ENCODE measurements around the gene DPP3. TPM values are rescaled to one million over a fixed set of nuclear protein-coding genes. Genes with fewer than 3 reads are reported as not detected.
"Not testable (repeated sequence)": the region's sequence is repeated elsewhere in the genome, so short reads cannot be mapped to it uniquely, and the experiment has no call there.

DPP3 gene
- total and polyA plus RNA-seq, 2 experiments from 2014 or later: 21.9 to 44.9 TPM

DNA sequence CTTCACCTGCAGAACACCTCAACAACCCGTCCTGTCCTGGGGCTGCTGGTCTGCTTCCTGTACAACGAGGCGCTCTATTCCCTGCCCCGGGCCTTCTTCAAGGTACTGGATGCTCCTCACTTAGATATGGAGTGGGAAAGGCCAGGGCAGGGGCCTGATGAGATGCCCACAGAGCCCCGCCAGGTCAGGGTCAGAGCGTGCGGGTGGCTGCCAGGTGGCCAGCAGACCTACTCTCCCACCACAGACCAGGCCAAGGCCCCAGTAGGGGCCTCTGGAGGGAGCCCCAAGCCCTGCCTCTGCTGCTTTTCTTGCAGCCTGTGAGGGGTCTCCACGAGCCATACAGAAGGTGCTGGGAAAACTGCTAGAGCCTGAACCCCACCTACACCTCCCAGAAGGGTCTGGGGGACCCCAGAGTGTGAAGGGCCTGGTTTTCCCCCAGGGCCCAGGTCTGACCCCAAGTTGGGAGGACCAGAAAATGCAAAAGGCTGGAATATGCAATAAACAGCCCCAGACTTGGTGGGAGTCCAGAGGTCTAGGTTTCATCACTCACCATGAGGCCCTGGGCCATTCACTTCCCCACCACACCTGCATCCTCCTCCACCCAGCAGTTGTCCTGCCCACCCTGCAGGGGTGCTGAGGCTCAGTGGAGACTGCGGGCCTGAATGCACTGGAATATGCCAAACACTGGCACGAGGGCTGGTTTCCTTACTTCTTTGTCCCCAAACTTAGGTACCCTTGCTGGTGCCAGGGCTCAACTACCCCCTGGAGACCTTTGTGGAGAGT is 50.9 kb downstream of the DPP3 start:
- Histone ChIP-seq H3K9me3 (ENCODE audit: low read depth) (no peaks in the 10 kb centered on the region), H3K27me3 (no peaks in the 10 kb centered on the region), H3K27ac (no peak overlapping the region), H3K4me3 (no peak overlapping the region), H3K4me1 (ENCODE audit: low read depth) (no peaks in the 10 kb centered on the region), H3K36me3 (peaks cover 7% of the 10 kb centered on the region)
- DNase-seq (ENCODE audit: low read depth in 1 of 2, low spot score in 1 of 2): no peak
- TF ChIP-seq, protein P1, sequence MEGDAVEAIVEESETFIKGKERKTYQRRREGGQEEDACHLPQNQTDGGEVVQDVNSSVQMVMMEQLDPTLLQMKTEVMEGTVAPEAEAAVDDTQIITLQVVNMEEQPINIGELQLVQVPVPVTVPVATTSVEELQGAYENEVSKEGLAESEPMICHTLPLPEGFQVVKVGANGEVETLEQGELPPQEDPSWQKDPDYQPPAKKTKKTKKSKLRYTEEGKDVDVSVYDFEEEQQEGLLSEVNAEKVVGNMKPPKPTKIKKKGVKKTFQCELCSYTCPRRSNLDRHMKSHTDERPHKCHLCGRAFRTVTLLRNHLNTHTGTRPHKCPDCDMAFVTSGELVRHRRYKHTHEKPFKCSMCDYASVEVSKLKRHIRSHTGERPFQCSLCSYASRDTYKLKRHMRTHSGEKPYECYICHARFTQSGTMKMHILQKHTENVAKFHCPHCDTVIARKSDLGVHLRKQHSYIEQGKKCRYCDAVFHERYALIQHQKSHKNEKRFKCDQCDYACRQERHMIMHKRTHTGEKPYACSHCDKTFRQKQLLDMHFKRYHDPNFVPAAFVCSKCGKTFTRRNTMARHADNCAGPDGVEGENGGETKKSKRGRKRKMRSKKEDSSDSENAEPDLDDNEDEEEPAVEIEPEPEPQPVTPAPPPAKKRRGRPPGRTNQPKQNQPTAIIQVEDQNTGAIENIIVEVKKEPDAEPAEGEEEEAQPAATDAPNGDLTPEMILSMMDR (IDR thresholded peaks at IDR 0.05; ENCODE audit: low read depth, low read length): no peak

DNA sequence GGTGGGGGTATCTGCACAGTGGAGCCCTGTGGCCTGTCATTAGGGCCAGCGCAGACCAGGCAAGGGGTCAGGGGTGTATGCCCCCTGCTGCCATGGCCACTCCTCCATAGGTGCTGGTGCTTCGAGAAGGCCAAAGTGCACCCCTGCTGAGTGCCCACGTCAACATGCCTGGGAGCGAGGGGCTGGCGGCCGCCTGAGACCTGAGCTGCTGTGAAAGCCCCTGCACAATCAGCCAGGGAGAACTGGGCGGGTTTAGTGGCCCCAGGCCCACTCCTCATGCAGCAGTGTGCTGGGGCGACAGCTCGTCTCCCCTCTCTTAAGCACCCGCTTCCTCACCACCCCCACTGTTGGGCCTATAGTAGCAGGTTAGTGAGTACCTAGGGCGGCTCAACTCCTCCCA is 51.6 kb downstream of the DPP3 start:
- Histone ChIP-seq H3K27me3 (no peaks in the 10 kb centered on the region), H3K9me3 (ENCODE audit: low read depth) (no peaks in the 10 kb centered on the region), H3K27ac (no peak overlapping the region), H3K4me1 (ENCODE audit: low read depth) (no peaks in the 10 kb centered on the region), H3K36me3 (peaks cover 7% of the 10 kb centered on the region), H3K4me3 (no peak overlapping the region)
- TF ChIP-seq, protein P1 (IDR thresholded peaks at IDR 0.05; ENCODE audit: low read depth, low read length): no peak
- DNase-seq (ENCODE audit: low read depth in 1 of 2, low spot score in 1 of 2): no peak

DNA sequence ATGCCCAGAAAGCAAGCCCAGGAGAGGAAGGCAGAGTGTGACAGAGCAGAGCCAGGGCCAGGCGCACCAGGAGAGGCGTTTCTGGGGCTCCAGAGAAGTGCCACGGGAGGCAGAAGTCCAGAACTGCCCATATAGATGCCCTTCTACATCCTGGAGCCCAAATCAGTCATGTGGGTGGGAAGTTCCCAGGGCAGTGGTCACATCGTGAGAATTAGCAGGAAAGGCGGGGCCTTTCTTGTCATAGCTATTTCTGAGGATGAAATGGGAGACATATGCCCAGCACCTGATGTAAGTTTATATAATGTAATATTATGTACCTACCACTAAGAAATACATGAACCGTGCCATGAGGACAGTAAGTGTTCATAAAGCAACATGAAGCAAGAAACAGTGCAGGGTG is 52.5 kb downstream of the DPP3 start:
- H3K9me3 ChIP-seq (ENCODE audit: low read depth): no peaks in the 10 kb centered on the region
- H3K4me3 ChIP-seq: no peak overlapping the region
- peaks cover 7% of the 10 kb centered on the region for H3K36me3 ChIP-seq
- TF ChIP-seq, protein P1 (IDR thresholded peaks at IDR 0.05; ENCODE audit: low read depth, low read length): no peak
- no peak for DNase-seq (ENCODE audit: low read depth in 1 of 2, low spot score in 1 of 2)
- H3K27ac ChIP-seq: no peak overlapping the region
- H3K4me1 ChIP-seq (ENCODE audit: low read depth): no peaks in the 10 kb centered on the region
- H3K27me3 ChIP-seq: no peaks in the 10 kb centered on the region

DNA sequence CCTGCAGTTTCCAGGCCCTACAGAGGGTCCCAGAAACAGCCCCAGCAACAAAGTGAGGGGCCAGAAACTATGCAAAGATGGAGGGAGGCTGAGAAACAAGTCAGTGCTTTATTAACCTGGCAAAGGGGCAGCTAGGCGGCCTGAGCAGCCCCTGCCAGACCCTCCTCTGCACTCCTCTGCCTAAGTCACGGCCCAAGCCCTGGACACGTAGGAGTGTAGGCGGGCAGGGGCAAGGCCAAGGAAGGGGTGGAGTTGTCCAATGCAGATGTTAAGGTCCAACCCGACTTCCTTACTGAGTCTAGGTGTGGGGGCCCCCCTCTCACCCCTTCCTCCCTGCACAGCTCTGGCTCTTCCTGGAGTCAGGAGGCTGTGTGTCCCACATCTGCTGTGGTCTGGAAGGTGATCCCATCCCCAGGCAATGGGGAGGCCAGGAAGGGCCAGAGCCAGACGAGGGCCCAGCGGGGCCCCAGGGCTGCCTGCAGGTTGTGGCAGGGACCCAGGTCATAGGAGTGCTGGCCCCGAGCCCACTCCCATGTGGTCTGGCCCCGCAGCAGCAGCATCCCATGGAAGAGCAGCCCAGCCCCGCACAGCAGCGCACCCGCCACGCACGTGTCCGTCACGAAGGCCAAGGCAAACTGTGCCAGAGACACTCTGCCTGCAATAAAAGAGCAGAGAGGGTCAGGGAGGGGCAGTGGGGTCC is 59.1 kb downstream of the DPP3 start:
- no peak for DNase-seq (ENCODE audit: low read depth in 1 of 2, low spot score in 1 of 2)
- TF ChIP-seq, protein P1 (IDR thresholded peaks at IDR 0.05; ENCODE audit: low read depth, low read length): no peak
- H3K36me3 ChIP-seq: peaks cover 4% of the 10 kb centered on the region
- peak overlapping the region; percentile 2 for H3K27ac ChIP-seq
- H3K27me3 ChIP-seq: no peaks in the 10 kb centered on the region
- no peak overlapping the region for H3K4me3 ChIP-seq
- no peaks in the 10 kb centered on the region for H3K9me3 ChIP-seq (ENCODE audit: low read depth)
- no peaks in the 10 kb centered on the region for H3K4me1 ChIP-seq (ENCODE audit: low read depth)

DNA sequence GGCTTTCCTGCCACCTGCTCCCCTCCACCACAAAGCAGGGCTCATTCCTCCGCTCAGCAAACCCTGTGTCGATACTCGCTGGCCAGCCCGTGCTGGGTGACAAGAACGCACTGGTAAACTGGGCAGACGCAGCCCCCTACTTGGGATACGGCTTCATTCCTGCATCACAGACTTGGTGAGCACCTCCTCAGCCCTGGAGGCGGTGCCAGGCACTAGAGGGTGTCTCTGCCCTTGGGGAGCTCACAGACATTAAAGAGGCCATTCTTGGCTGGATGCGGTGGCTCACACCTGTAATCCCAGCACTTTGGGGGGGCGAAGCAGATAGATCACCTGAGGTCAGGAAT is 59.6 kb downstream of the DPP3 start:
- Histone ChIP-seq H3K27ac (no peak overlapping the region), H3K27me3 (no peaks in the 10 kb centered on the region), H3K36me3 (peaks cover 4% of the 10 kb centered on the region), H3K4me3 (no peak overlapping the region), H3K4me1 (ENCODE audit: low read depth) (no peaks in the 10 kb centered on the region), H3K9me3 (ENCODE audit: low read depth) (no peaks in the 10 kb centered on the region)
- TF ChIP-seq, protein P1 (IDR thresholded peaks at IDR 0.05; ENCODE audit: low read depth, low read length): no peak
- no peak for DNase-seq (ENCODE audit: low read depth in 1 of 2, low spot score in 1 of 2)

DNA sequence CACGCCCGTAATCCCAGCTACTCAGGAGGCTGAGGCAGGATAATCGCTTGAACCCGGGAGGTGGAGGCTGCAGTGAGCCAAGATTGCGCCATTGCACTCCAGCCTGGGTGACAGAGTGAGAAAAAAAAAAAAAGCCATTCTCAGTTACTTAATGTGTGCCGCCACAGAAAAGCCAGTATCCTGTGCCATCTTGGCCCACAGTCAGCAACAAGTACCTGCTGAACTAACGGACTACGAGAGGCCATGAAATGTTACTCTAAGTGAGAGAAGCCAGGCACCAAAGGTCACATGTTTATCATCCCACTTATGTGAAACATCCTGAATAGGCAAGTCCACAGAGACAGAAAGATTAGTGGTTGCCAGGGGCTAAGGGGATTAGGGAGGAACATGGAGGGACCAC is 60.4 kb downstream of the DPP3 start:
- H3K9me3 ChIP-seq (ENCODE audit: low read depth); H3K27me3 ChIP-seq; H3K4me3 ChIP-seq; H3K4me1 ChIP-seq (ENCODE audit: low read depth); H3K27ac ChIP-seq; DNase-seq (ENCODE audit: low read depth in 1 of 2, low spot score in 1 of 2); H3K36me3 ChIP-seq: not testable (repeated sequence)

All from cardiac muscle cell (in vitro differentiated cells and primary cell).